Renal pelvis (tissue), 4 donors: ENCODE data around the gene AK8. TPM values are rescaled to one million over a fixed set of nuclear protein-coding genes. Genes with fewer than 3 reads are reported as not detected.

Source experiments
- DNase-seq: peaks from one replicate; pipeline ENCODE4 v3.0.0-alpha.2; 2013
- polyA plus RNA-seq, 3 donors: library from polyadenylated mRNA; unstranded; fragments of 120-200 nt; gene quantifications; one replicate each; pipeline ENCODE4 v1.2.1, GENCODE V29; 2013; ENCODE audit not compliant: insufficient read length in 3 of 3

AK8 gene
- polyA plus RNA-seq, 3 donors = 4.5 to 5.1 (median 5.1) TPM

- DNase-seq = no peak
Observed at GRCh38 chr9:132861666-132862065, 16.4 kb downstream of the AK8 start.

- DNase-seq = no peak
Observed at GRCh38 chr9:132858751-132859150, 19.3 kb downstream of the AK8 start.

GRCh38 chr9:132857616-132858342, 20.3 kb downstream of the AK8 start:
- DNase-seq = no peak

DNA sequence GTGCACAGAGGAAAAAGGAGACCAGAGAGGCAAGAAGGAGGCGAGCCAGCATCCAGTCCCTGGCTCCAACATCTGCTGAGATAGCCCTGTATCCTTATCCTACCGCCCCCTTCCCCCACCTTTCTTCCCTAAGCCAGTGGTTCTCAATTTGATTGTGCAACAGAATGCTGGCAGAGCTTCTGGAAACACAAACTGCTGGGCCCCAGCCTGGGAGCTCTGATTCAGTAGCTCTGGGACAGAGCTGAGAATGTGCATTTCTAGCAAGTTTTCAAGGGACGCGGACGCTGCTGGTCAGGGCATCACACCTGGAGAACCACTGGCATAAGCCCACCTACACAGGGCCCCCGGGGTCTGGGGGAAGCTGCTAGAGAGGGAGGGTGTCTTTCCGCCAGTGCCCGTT, 21.1 kb downstream of the AK8 start:
- DNase-seq = no peak

DNA sequence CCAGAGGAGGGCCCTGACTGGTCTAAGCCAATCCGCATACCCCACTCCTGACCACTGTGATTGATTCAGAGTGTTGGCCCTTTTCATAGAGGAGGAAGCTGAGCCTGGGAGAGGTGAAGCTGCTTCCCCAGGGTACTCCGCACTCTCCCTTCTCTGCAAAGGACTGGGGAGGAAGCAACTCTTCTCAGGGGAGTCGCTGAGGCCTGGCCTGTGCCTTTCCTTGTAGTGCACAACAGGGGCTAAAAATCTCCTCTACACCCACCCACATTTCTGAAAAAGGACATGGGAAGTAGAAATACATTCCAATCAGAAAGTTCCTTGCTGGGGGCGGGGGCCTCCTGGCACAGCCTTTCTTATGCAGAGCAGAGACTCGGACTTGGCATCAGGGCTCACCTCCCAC, 22.2 kb downstream of the AK8 start:
- no peak for DNase-seq

GRCh38 chr9:132854832-132855231, 23.3 kb downstream of the AK8 start:
- no peak for DNase-seq

- DNase-seq = no peak
Observed at GRCh38 chr9:132853482-132853881, 24.6 kb downstream of the AK8 start.

- no peak for DNase-seq
Observed at GRCh38 chr9:132849185-132849706, 28.8 kb downstream of the AK8 start.

GRCh38 chr9:132846918-132847515, 31.1 kb downstream of the AK8 start:
- no peak for DNase-seq

- DNase-seq = no peak
Observed at GRCh38 chr9:132846109-132846917, 31.8 kb downstream of the AK8 start.

GRCh38 chr9:132842124-132843044, 35.7 kb downstream of the AK8 start:
- DNase-seq = no peak

GRCh38 chr9:132840980-132841379, 37.1 kb downstream of the AK8 start:
- DNase-seq = no peak

DNA sequence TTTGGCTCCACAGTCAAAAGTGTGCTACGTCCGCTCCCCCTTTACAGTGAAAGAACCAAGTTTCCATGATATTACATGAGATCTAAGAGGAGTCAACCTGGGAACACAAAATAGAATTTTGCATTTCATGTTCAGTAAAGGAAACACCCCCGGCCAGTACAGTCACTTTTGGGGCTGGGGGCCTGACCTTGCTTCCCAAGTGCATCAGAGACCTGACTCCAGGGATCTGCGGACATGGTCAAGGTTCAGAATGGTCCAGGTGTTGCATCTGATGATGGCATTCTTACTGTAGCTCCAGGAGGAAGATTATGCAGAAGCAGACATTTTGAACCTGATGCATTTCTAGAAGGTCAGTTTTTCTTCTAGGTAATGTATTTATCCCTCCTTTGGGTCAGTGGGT, 39.8 kb downstream of the AK8 start:
- no peak for DNase-seq

- DNase-seq = no peak
Observed at GRCh38 chr9:132837501-132838286, 40.4 kb downstream of the AK8 start.

GRCh38 chr9:132834343-132834742, 43.7 kb downstream of the AK8 start:
- no peak for DNase-seq

DNA sequence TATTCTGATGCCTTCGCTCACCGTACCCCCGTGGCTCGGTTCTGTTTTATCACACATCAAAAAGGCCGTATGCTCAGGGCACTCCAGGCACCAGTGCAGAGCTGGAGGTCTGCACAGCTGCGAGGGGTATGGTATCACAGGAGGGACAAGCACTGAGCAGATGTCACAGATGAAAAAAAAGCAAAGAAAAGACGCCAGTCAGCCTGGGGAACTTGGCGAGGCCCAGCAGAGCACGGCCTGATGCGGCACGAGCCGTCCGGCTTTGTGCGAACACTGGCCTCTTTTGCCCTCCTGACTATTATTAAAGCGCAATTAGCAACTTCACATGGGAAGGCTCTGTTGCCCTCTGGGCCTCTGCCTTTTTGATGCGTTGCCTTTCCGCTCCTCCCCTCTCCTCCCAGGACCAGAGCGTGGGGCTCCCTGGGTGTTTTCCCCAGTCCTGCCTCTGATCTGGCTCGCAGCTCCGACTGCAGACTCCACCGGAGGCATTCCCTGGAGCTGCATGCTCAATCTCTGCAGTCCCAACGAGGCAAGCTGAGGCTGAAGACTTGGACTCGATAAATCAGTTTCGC, 44.4 kb downstream of the AK8 start:
- DNase-seq = no peak

DNA sequence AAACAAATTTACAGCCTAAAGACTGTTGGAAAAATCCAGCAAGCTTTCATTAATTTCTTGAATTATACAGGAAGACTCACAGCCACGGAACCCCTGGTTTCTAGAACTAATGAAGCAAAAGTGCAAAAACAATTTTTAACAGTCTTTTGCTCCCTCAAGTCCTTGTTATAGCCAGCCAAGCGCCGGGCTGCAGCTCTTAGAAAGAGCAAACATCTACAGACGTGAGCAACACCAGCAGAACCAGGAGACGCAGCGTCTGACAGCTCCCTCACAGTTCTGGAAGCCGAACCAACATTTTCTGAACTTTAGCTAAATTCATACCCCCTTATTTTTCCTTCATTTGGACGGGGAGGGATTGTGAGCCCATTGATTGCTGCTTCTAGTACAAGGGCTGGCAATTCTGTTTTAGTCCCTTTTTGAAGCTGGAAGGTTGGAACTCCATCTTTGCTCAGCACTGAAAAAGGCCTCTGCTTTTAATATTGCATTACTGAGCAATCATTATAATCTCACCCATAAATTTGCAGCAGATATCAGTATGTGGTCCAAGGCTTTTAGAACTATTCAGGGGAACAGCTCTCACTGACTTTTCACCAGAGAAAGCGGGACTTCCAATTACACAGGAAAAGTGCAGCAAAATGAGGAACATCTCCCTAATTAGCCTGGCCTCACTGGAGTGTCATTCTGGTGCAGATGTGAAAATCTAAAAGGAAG, 45.8 kb downstream of the AK8 start:
- no peak for DNase-seq

- no peak for DNase-seq
Observed at GRCh38 chr9:132828201-132828770, 49.8 kb downstream of the AK8 start.

GRCh38 chr9:132827366-132827765, 50.7 kb downstream of the AK8 start:
- no peak for DNase-seq
